ENCODE results near the gene DEPDC1B. TPM values are rescaled to one million over a fixed set of nuclear protein-coding genes. Genes with fewer than 3 reads are reported as not detected.
"Not testable (repeated sequence)": the region's sequence is repeated elsewhere in the genome, so short reads cannot be mapped to it uniquely, and the experiment has no call there.

DEPDC1B gene
- total and polyA plus RNA-seq, 2 experiments from 2014 or later: 9.0 to 27.5 TPM

- no peak for DNase-seq (ENCODE audit: low spot score)
- TF ChIP-seq EZH2phosphoT487 (IDR thresholded peaks at IDR 0.05; ENCODE audit: low read depth, severe bottlenecking, unreplicated experiment) (no peak), EZH2 (IDR thresholded peaks at IDR 0.05; ENCODE audit: borderline replicate concordance) (no peak), CTCF (IDR thresholded peaks at IDR 0.05; ENCODE audit: poor library complexity) (no peak)
- H2AFZ ChIP-seq: no peak overlapping the region
- H3K79me2 ChIP-seq: no peaks in the 10 kb centered on the region
- no peaks in the 10 kb centered on the region for H4K20me1 ChIP-seq (ENCODE audit: insufficient read depth, poor library complexity, severe bottlenecking)
- no peaks in the 10 kb centered on the region for H3K9me3 ChIP-seq (ENCODE audit: low read depth)
- no peaks in the 10 kb centered on the region for H3K4me1 ChIP-seq (ENCODE audit: insufficient read depth)
- no peak overlapping the region for H3K4me2 ChIP-seq
- no peaks in the 10 kb centered on the region for H3K36me3 ChIP-seq (replicated peaks; ENCODE audit: insufficient read depth, low read depth)
- WGBS (ENCODE audit: low lambda C conversion rate, missing lambda C conversion rate): 100% methylated on average over 2 of the region's 2 CpGs
- no peak overlapping the region for H3K27ac ChIP-seq
- no peaks in the 10 kb centered on the region for H3K9me2 ChIP-seq (replicated peaks; ENCODE audit: insufficient read depth)
- no peaks in the 10 kb centered on the region for H3K27me3 ChIP-seq
- H3K4me3 ChIP-seq: no peak overlapping the region
These were observed 40.4 kb upstream of the DEPDC1B start for GRCh38 chr5:60740322-60740721.

GRCh38 chr5:60738933-60739332, 39.0 kb upstream of the DEPDC1B start:
- H3K4me1 ChIP-seq (ENCODE audit: insufficient read depth): no peaks in the 10 kb centered on the region
- no peak overlapping the region for H3K4me3 ChIP-seq
- H3K27ac ChIP-seq: no peak overlapping the region
- no peaks in the 10 kb centered on the region for H4K20me1 ChIP-seq (ENCODE audit: insufficient read depth, poor library complexity, severe bottlenecking)
- TF ChIP-seq CTCF (IDR thresholded peaks at IDR 0.05; ENCODE audit: poor library complexity): no peak
- TF ChIP-seq EZH2phosphoT487 (IDR thresholded peaks at IDR 0.05; ENCODE audit: low read depth, severe bottlenecking, unreplicated experiment): no peak
- TF ChIP-seq EZH2 (IDR thresholded peaks at IDR 0.05; ENCODE audit: borderline replicate concordance): no peak
- no peak overlapping the region for H3K4me2 ChIP-seq
- no peaks in the 10 kb centered on the region for H3K79me2 ChIP-seq
- 78% methylated on average over 3 of the region's 3 CpGs for WGBS (ENCODE audit: low lambda C conversion rate, missing lambda C conversion rate)
- no peaks in the 10 kb centered on the region for H3K27me3 ChIP-seq
- no peaks in the 10 kb centered on the region for H3K9me3 ChIP-seq (ENCODE audit: low read depth)
- DNase-seq (ENCODE audit: low spot score): no peak
- no peak overlapping the region for H2AFZ ChIP-seq
- no peaks in the 10 kb centered on the region for H3K36me3 ChIP-seq (replicated peaks; ENCODE audit: insufficient read depth, low read depth)
- H3K9me2 ChIP-seq (replicated peaks; ENCODE audit: insufficient read depth): no peaks in the 10 kb centered on the region

GRCh38 chr5:60738461-60738860, 38.5 kb upstream of the DEPDC1B start:
- no peak overlapping the region for H3K27ac ChIP-seq
- H3K4me2 ChIP-seq: no peak overlapping the region
- no peak for DNase-seq (ENCODE audit: low spot score)
- no peaks in the 10 kb centered on the region for H3K4me1 ChIP-seq (ENCODE audit: insufficient read depth)
- H3K9me3 ChIP-seq (ENCODE audit: low read depth): no peaks in the 10 kb centered on the region
- H3K4me3 ChIP-seq: no peak overlapping the region
- H3K9me2 ChIP-seq (replicated peaks; ENCODE audit: insufficient read depth): no peaks in the 10 kb centered on the region
- no peak overlapping the region for H2AFZ ChIP-seq
- no peaks in the 10 kb centered on the region for H3K79me2 ChIP-seq
- 75% methylated on average over 4 of the region's 4 CpGs for WGBS (ENCODE audit: low lambda C conversion rate, missing lambda C conversion rate)
- TF ChIP-seq EZH2 (IDR thresholded peaks at IDR 0.05; ENCODE audit: borderline replicate concordance) (no peak), EZH2phosphoT487 (IDR thresholded peaks at IDR 0.05; ENCODE audit: low read depth, severe bottlenecking, unreplicated experiment) (no peak), CTCF (IDR thresholded peaks at IDR 0.05; ENCODE audit: poor library complexity) (no peak)
- H3K36me3 ChIP-seq (replicated peaks; ENCODE audit: insufficient read depth, low read depth): no peaks in the 10 kb centered on the region
- H3K27me3 ChIP-seq: no peaks in the 10 kb centered on the region
- H4K20me1 ChIP-seq (ENCODE audit: insufficient read depth, poor library complexity, severe bottlenecking): no peaks in the 10 kb centered on the region

GRCh38 chr5:60730858-60731257, 30.9 kb upstream of the DEPDC1B start:
- H3K9me2 ChIP-seq (replicated peaks; ENCODE audit: insufficient read depth); H3K79me2 ChIP-seq; H3K4me2 ChIP-seq; H3K27me3 ChIP-seq; H3K4me3 ChIP-seq; H3K27ac ChIP-seq; H3K9me3 ChIP-seq (ENCODE audit: low read depth); DNase-seq (ENCODE audit: low spot score); H3K4me1 ChIP-seq (ENCODE audit: insufficient read depth); H2AFZ ChIP-seq; H4K20me1 ChIP-seq (ENCODE audit: insufficient read depth, poor library complexity, severe bottlenecking); H3K36me3 ChIP-seq (replicated peaks; ENCODE audit: insufficient read depth, low read depth): not testable (repeated sequence)

Measured in hepatocyte (in vitro differentiated cells).